ENCODE results near the gene USP27X. TPM values are rescaled to one million over a fixed set of nuclear protein-coding genes. Genes with fewer than 3 reads are reported as not detected.

Gene USP27X
- total and polyA plus RNA-seq, 2 donors (not counting 1 experiment from before 2014, with no cell fraction given) = 2.6 to 3.0 TPM

GRCh38 chrX:49859491-49859890 lies 19.8 kb upstream of the USP27X start:
- no peaks in the 10 kb centered on the region for H3K79me2 ChIP-seq (ENCODE audit: control insufficient read depth, insufficient read depth, low read length)
- no peak overlapping the region for H3K27ac ChIP-seq (ENCODE audit: insufficient read depth, low read length)
- no peak overlapping the region for H3K9ac ChIP-seq (ENCODE audit: insufficient read depth, low read length)
- no peak overlapping the region for H2AFZ ChIP-seq (ENCODE audit: low read length)
- H3K4me1 ChIP-seq (ENCODE audit: control insufficient read depth, extremely low read depth, insufficient read depth, low read length) = no peaks in the 10 kb centered on the region
- H3K36me3 ChIP-seq (ENCODE audit: control insufficient read depth, insufficient read depth, low read length) = no peaks in the 10 kb centered on the region
- no peak overlapping the region for H3K4me2 ChIP-seq (ENCODE audit: extremely low read depth, insufficient read depth, low read length)
- H3K4me3 ChIP-seq (replicated peaks in 1 of 4; ENCODE audit: control extremely low read depth in 1 of 4, insufficient read depth in 1 of 4, low read depth in 3 of 4, low read length in 4 of 4) = no peak overlapping the region
- TF ChIP-seq EZH2 (IDR thresholded peaks at IDR 0.05; ENCODE audit: low read length, missing control alignments) (no peak), CTCF (conservative IDR thresholded peaks at IDR 0.05 in 1 of 2, IDR thresholded peaks at IDR 0.05 in 1 of 2; ENCODE audit: low read depth in 1 of 2, low read length in 2 of 2) (no peak)
- no peaks in the 10 kb centered on the region for H3K27me3 ChIP-seq (ENCODE audit: control insufficient read depth, insufficient read depth, low read length)
- DNase-seq (ENCODE audit: low read depth in 2 of 2) = no peak
- H3K9me3 ChIP-seq (ENCODE audit: control insufficient read depth, insufficient read depth, low read depth, low read length) = no peaks in the 10 kb centered on the region
- no peaks in the 10 kb centered on the region for H4K20me1 ChIP-seq (ENCODE audit: control insufficient read depth, extremely low read depth, insufficient read depth, low read length)

GRCh38 chrX:49860867-49861535 lies 18.3 kb upstream of the USP27X start:
- Histone ChIP-seq H3K9ac (ENCODE audit: insufficient read depth, low read length) (no peak overlapping the region), H3K27ac (ENCODE audit: insufficient read depth, low read length) (no peak overlapping the region), H3K9me3 (ENCODE audit: control insufficient read depth, insufficient read depth, low read depth, low read length) (no peaks in the 10 kb centered on the region), H4K20me1 (ENCODE audit: control insufficient read depth, extremely low read depth, insufficient read depth, low read length) (no peaks in the 10 kb centered on the region), H3K4me1 (ENCODE audit: control insufficient read depth, extremely low read depth, insufficient read depth, low read length) (no peaks in the 10 kb centered on the region), H3K4me2 (ENCODE audit: extremely low read depth, insufficient read depth, low read length) (no peak overlapping the region), H2AFZ (ENCODE audit: low read length) (no peak overlapping the region), H3K36me3 (ENCODE audit: control insufficient read depth, insufficient read depth, low read length) (no peaks in the 10 kb centered on the region), H3K4me3 (replicated peaks in 1 of 4; ENCODE audit: control extremely low read depth in 1 of 4, insufficient read depth in 1 of 4, low read depth in 3 of 4, low read length in 4 of 4) (no peak overlapping the region), H3K79me2 (ENCODE audit: control insufficient read depth, insufficient read depth, low read length) (no peaks in the 10 kb centered on the region), H3K27me3 (ENCODE audit: control insufficient read depth, insufficient read depth, low read length) (no peaks in the 10 kb centered on the region)
- no peak for TF ChIP-seq CTCF (conservative IDR thresholded peaks at IDR 0.05 in 1 of 2, IDR thresholded peaks at IDR 0.05 in 1 of 2; ENCODE audit: low read depth in 1 of 2, low read length in 2 of 2)
- no peak for TF ChIP-seq EZH2 (IDR thresholded peaks at IDR 0.05; ENCODE audit: low read length, missing control alignments)
- DNase-seq (ENCODE audit: low read depth in 2 of 2) = no peak

- no peak for TF ChIP-seq CTCF (conservative IDR thresholded peaks at IDR 0.05 in 1 of 2, IDR thresholded peaks at IDR 0.05 in 1 of 2; ENCODE audit: low read depth in 1 of 2, low read length in 2 of 2)
- TF ChIP-seq EZH2 (IDR thresholded peaks at IDR 0.05; ENCODE audit: low read length, missing control alignments) = no peak
- no peaks in the 10 kb centered on the region for H3K4me1 ChIP-seq (ENCODE audit: control insufficient read depth, extremely low read depth, insufficient read depth, low read length)
- DNase-seq (ENCODE audit: low read depth in 2 of 2) = no peak
Observed at GRCh38 chrX:49862093-49862492, 17.2 kb upstream of the USP27X start.

More at GRCh38 chrX:49862093-49862492, 17.2 kb upstream of the USP27X start:
- no peak overlapping the region for H3K9ac ChIP-seq (ENCODE audit: insufficient read depth, low read length)
- no peaks in the 10 kb centered on the region for H3K9me3 ChIP-seq (ENCODE audit: control insufficient read depth, insufficient read depth, low read depth, low read length)
- no peak overlapping the region for H3K27ac ChIP-seq (ENCODE audit: insufficient read depth, low read length)
- H3K4me3 ChIP-seq (replicated peaks in 1 of 4; ENCODE audit: control extremely low read depth in 1 of 4, insufficient read depth in 1 of 4, low read depth in 3 of 4, low read length in 4 of 4) = no peak overlapping the region
- no peaks in the 10 kb centered on the region for H3K79me2 ChIP-seq (ENCODE audit: control insufficient read depth, insufficient read depth, low read length)
- H4K20me1 ChIP-seq (ENCODE audit: control insufficient read depth, extremely low read depth, insufficient read depth, low read length) = no peaks in the 10 kb centered on the region
- no peak overlapping the region for H3K4me2 ChIP-seq (ENCODE audit: extremely low read depth, insufficient read depth, low read length)
- H3K27me3 ChIP-seq (ENCODE audit: control insufficient read depth, insufficient read depth, low read length) = no peaks in the 10 kb centered on the region
- H3K36me3 ChIP-seq (ENCODE audit: control insufficient read depth, insufficient read depth, low read length) = no peaks in the 10 kb centered on the region
- H2AFZ ChIP-seq (ENCODE audit: low read length) = no peak overlapping the region
